ENCODE data around the gene RAD18.

DNA sequence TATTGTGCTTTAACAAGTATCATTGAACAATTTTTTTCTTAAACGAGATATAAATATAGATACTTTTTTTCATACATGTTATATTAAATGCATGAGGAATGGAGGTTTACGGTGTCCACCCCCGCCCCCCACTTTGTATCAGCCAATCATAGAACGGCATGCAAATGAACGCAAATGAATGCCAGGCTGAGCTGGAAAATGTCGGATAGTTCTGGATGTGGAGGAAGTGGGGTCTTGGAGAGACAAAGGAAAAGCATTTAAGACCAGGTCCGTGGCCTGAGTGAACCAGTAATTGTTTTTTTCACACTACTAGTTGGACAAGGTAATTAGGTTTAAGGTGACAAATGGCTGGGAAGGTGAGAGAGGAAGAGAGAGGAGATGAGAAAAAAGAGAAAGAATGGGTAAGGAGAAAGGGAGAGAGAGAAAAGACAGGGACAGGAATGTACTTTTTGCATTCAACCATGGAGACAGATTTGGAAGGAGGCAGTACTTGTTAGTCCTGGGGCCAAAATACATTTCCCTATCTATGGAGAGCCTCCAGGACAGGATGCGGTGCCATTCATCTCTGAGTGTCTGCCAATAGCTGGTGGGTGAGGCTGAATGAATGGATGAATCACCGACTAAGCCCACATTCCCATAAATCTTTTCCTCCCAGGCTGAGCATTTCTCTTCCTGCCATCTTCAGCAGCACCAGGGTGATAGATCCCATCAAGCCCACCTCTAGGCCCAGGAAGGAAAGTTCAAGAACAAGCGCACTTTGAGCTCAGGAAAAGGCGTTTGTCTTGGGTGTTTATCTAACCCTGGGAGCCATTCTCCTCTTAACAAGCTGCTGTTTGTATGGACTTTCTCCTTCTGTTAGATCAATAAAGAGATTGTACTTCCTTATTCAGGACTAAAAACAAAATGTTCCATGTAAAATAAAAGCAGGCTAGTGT, 1.4 kb upstream of the RAD18 start:
- no peak for TF ChIP-seq EZH2 (IDR thresholded peaks at IDR 0.05; ENCODE audit: insufficient read depth, poor library complexity, severe bottlenecking)
- no peak for TF ChIP-seq EZH2phosphoT487 (IDR thresholded peaks at IDR 0.05; ENCODE audit: insufficient read depth, low read depth)
